Neural cell (in vitro differentiated cells): ENCODE data around the gene IRX6. TPM values are rescaled to one million over a fixed set of nuclear protein-coding genes. Genes with fewer than 3 reads are reported as not detected.
A peak's percentile ranks its signal among the peaks of the same experiment; 100 is the strongest.

Source experiments
- H2AFZ ChIP-seq: fragments of 200-600, 300-800 bp; sonication (generic), shearing (Covaris generic); 2 replicates; pipeline ENCODE4 v1.6.0; 2014; ENCODE audit warnings: low read depth, mild to moderate bottlenecking, antibody characterized with exemption, low read length, moderate library complexity
- H3F3A ChIP-seq: fragments of 200-600 bp; shearing (Covaris generic); 2 replicates; pipeline ENCODE4 v1.6.1; 2016; ENCODE audit warnings: mild to moderate bottlenecking, moderate library complexity, mixed read lengths, antibody characterized with exemption, low read length; ENCODE audit not compliant: insufficient read depth, poor library complexity, severe bottlenecking
- H3K27ac ChIP-seq: fragments of 200-600, 300-800 bp; sonication (generic), shearing (Covaris generic); 2 replicates; pipeline ENCODE4 v1.5.1; 2014; ENCODE audit warnings: mild to moderate bottlenecking, low read length, moderate library complexity
- H3K27me3 ChIP-seq: fragments of 300-800, 200-600 bp; sonication (generic), shearing (Covaris generic); 2 replicates; pipeline ENCODE4 v1.6.0; 2014; ENCODE audit warnings: mild to moderate bottlenecking, low read depth, low read length, moderate library complexity; ENCODE audit not compliant: insufficient read depth
- H3K36me3 ChIP-seq: fragments of 300-800, 200-600 bp; sonication (generic), shearing (Covaris generic); 2 replicates; pipeline ENCODE4 v1.5.1; 2014; ENCODE audit warnings: mild to moderate bottlenecking, antibody characterized with exemption, low read length, moderate library complexity; ENCODE audit not compliant: insufficient read depth
- H3K4me2 ChIP-seq: fragments of 300-800, 200-600 bp; sonication (generic), shearing (Covaris generic); 2 replicates; pipeline ENCODE4 v1.6.0; 2014; ENCODE audit warnings: mild to moderate bottlenecking, low read length
- H3K4me3 ChIP-seq: fragments of 300-800, 200-600 bp; sonication (generic), shearing (Covaris generic); 2 replicates; pipeline ENCODE4 v1.5.1; 2014; ENCODE audit warnings: mild to moderate bottlenecking, low read length, moderate library complexity
- H3K79me2 ChIP-seq: fragments of 200-600 bp; shearing (Covaris generic); replicated peaks from 2 replicates; pipeline ENCODE4 v1.6.0; 2014; ENCODE audit warnings: mild to moderate bottlenecking, low read length, moderate library complexity; ENCODE audit not compliant: insufficient read depth
- H3K9ac ChIP-seq: fragments of 300-800, 200-600 bp; sonication (generic), shearing (Covaris generic); 2 replicates; pipeline ENCODE4 v1.6.1; 2016; ENCODE audit warnings: mild to moderate bottlenecking, low read length, mixed read lengths
- H3K9me2 ChIP-seq: fragments of 200-600 bp; shearing (Covaris generic); 2 replicates; pipeline ENCODE4 v1.6.1; 2016; ENCODE audit warnings: mild to moderate bottlenecking, low read length, mixed read lengths; ENCODE audit not compliant: insufficient read depth
- H3K9me3 ChIP-seq: fragments of 200-600, 300-800 bp; sonication (generic), shearing (Covaris generic); 2 replicates; pipeline ENCODE4 v1.6.1; 2016; ENCODE audit warnings: mild to moderate bottlenecking, mixed run types, low read length, moderate library complexity, mixed read lengths
- H4K20me1 ChIP-seq: fragments of 200-600 bp; shearing (Covaris generic); 2 replicates; pipeline ENCODE4 v1.6.1; 2016; ENCODE audit warnings: mild to moderate bottlenecking, mixed run types; ENCODE audit not compliant: insufficient read depth
- CTCF ChIP-seq: fragments of 450-650 bp; IDR thresholded peaks from 2 replicates; pipeline ENCODE4 v1.5.1; 2014; ENCODE audit warnings: antibody characterized with exemption, mild to moderate bottlenecking, moderate library complexity; ENCODE audit not compliant: poor library complexity, severe bottlenecking
- EP300 ChIP-seq: fragments of 450-650 bp; conservative IDR thresholded peaks from 2 replicates; pipeline ENCODE4 v1.6.1; 2014; ENCODE audit warnings: antibody characterized with exemption, mild to moderate bottlenecking, moderate library complexity; ENCODE audit not compliant: poor library complexity, severe bottlenecking
- EZH2 ChIP-seq: fragments of 200-600, 300-800 bp; shearing (Covaris generic), sonication (generic); IDR thresholded peaks from 2 replicates; pipeline ENCODE4 v1.6.1; 2014; ENCODE audit warnings: antibody characterized with exemption, low read length, borderline replicate concordance, mild to moderate bottlenecking; ENCODE audit not compliant: insufficient read depth, poor library complexity, severe bottlenecking
- MXI1 ChIP-seq: fragments of 450-650 bp; conservative IDR thresholded peaks from 2 replicates; pipeline ENCODE4 v1.6.1; 2014; ENCODE audit warnings: antibody characterized with exemption, mild to moderate bottlenecking; ENCODE audit not compliant: poor library complexity, severe bottlenecking
- POLR2AphosphoS5 ChIP-seq: IDR thresholded peaks from 2 replicates; pipeline ENCODE4 v1.6.1; 2012
- RAD21 ChIP-seq: fragments of 450-650 bp; conservative IDR thresholded peaks from 2 replicates; pipeline ENCODE4 v1.6.1; 2014; ENCODE audit warnings: antibody characterized with exemption, mild to moderate bottlenecking, moderate library complexity
- REST ChIP-seq: IDR thresholded peaks from 2 replicates; pipeline ENCODE4 v1.6.1; 2012; ENCODE audit warnings: borderline replicate concordance
- SMC3 ChIP-seq: fragments of 450-650 bp; conservative IDR thresholded peaks from 2 replicates; pipeline ENCODE4 v1.6.1; 2014; ENCODE audit warnings: antibody characterized with exemption, mild to moderate bottlenecking, moderate library complexity; ENCODE audit not compliant: poor library complexity
- TAF1 ChIP-seq: IDR thresholded peaks from 2 replicates; pipeline ENCODE4 v1.6.1; 2012; ENCODE audit warnings: low read depth
- polyA plus RNA-seq: library from polyadenylated mRNA; depleted of rRNA; stranded (reverse); fragments of >200 nt; gene quantifications from 2 replicates; pipeline ENCODE4 v1.2.3, GENCODE V29; 2014

Gene IRX6
- polyA plus RNA-seq, 1 donor from 2014 or later: not detected

- Histone ChIP-seq H3K4me3 (peak overlapping the region; percentile 38), H3K27me3 (peaks cover 100% of the 10 kb centered on the region), H3F3A (no peaks in the 10 kb centered on the region), H3K9me2 (no peaks in the 10 kb centered on the region), H3K27ac (no peak overlapping the region), H3K9me3 (no peaks in the 10 kb centered on the region), H3K79me2 (no peaks in the 10 kb centered on the region), H4K20me1 (no peaks in the 10 kb centered on the region), H3K4me2 (no peak overlapping the region), H3K36me3 (no peaks in the 10 kb centered on the region), H2AFZ (no peak overlapping the region), H3K9ac (no peak overlapping the region)
- TF ChIP-seq EZH2: peak; percentile 64
- TF ChIP-seq RAD21: no peak
Observed at GRCh38 chr16:55328611-55329569, 4.9 kb downstream of the IRX6 start.

GRCh38 chr16:55329791-55330428 lies 5.9 kb downstream of the IRX6 start:
- TF ChIP-seq CTCF (no peak), RAD21 (no peak), EZH2 (no peak), MXI1 (no peak), TAF1 (no peak), EP300 (no peak), SMC3 (no peak), REST (no peak), POLR2AphosphoS5 (no peak)
- H4K20me1 ChIP-seq: no peaks in the 10 kb centered on the region
- H3K9me3 ChIP-seq: no peaks in the 10 kb centered on the region
- peaks cover 98% of the 10 kb centered on the region for H3K27me3 ChIP-seq
- no peak overlapping the region for H3K4me3 ChIP-seq
- H3K9ac ChIP-seq: no peak overlapping the region
- no peaks in the 10 kb centered on the region for H3K79me2 ChIP-seq
- H3K36me3 ChIP-seq: no peaks in the 10 kb centered on the region
- H3K27ac ChIP-seq: no peak overlapping the region
- H3F3A ChIP-seq: no peaks in the 10 kb centered on the region
- H3K9me2 ChIP-seq: no peaks in the 10 kb centered on the region
- H2AFZ ChIP-seq: no peak overlapping the region
- no peak overlapping the region for H3K4me2 ChIP-seq
